Panc1 (cell line): ENCODE measurements around the gene CALU. TPM values are rescaled to one million over a fixed set of nuclear protein-coding genes. Genes with fewer than 3 reads are reported as not detected.

Experiments
- ATAC-seq: fragments of 200-7000 bp; cut with Tn5 transposase; 2 replicates; pipeline ENCODE4 v1.9.1; 2020; ENCODE audit warnings: mild to moderate bottlenecking, moderate library complexity
- BruUV-seq: library from RNA; stranded (reverse); fragments of 400-500 nt; replicated peaks from 2 replicates; lab custom pipeline; 2021; lab: Mats Ljungman, UMichigan
- CTCF ChIA-PET: fragments of 300-600 bp; sonication (Branson Sonifier 250); formaldehyde crosslinking; loops from one replicate; lab custom pipeline; 2022; ENCODE audit warnings: antibody characterized with exemption; lab: Charles Lee
- POLR2A ChIA-PET: fragments of 300-600 bp; sonication (Branson Sonifier 250); formaldehyde crosslinking; loops from one replicate; lab custom pipeline; 2022; ENCODE audit warnings: antibody characterized with exemption; lab: Charles Lee
- DNase-seq: peaks from one replicate; pipeline ENCODE4 v3.0.0-alpha.2; 2010; ENCODE audit warnings: low read depth, low spot score
- H3K27ac ChIP-seq: 2 replicates; pipeline ENCODE4 v1.5.1; 2011; ENCODE audit warnings: mild to moderate bottlenecking, low read length, inconsistent platforms
- H3K27me3 ChIP-seq: fragments of 200-500 bp; sonication (Bioruptor generic); 2 replicates; pipeline ENCODE4 v1.6.0; 2014; ENCODE audit warnings: low read length, inconsistent platforms; ENCODE audit not compliant: control insufficient read depth, insufficient read depth
- H3K36me3 ChIP-seq: fragments of 200-500 bp; sonication (Bioruptor generic); 2 replicates; pipeline ENCODE4 v1.5.1; 2014; ENCODE audit warnings: inconsistent platforms, mild to moderate bottlenecking, low read length, moderate library complexity; ENCODE audit not compliant: control insufficient read depth, insufficient read depth
- H3K4me1 ChIP-seq: 2 replicates; pipeline ENCODE4 v1.5.1; 2011; ENCODE audit warnings: inconsistent platforms, mild to moderate bottlenecking, low read length, moderate library complexity; ENCODE audit not compliant: control insufficient read depth, insufficient read depth
- H3K4me3 ChIP-seq, 2 experiments: 2 replicates each; pipeline ENCODE4 v1.5.1; 2011 to 2012; ENCODE audit warnings: low read depth in 2 of 2, low read length in 2 of 2, mild to moderate bottlenecking in 2 of 2, inconsistent platforms in 1 of 2, moderate library complexity in 1 of 2
- H3K9me3 ChIP-seq: fragments of 200-500 bp; sonication (Bioruptor generic); 2 replicates; pipeline ENCODE4 v1.5.1; 2014; ENCODE audit warnings: low read depth, mild to moderate bottlenecking, inconsistent platforms, low read length, moderate library complexity; ENCODE audit not compliant: control insufficient read depth, insufficient read depth
- POLR2AphosphoS5 ChIP-seq: IDR thresholded peaks from 2 replicates; pipeline ENCODE4 v1.6.1; 2012; ENCODE audit warnings: mild to moderate bottlenecking, low read depth, low read length, moderate library complexity
- REST ChIP-seq, 2 experiments: IDR thresholded peaks; 2 replicates each; pipeline ENCODE4 v1.6.1; 2011 to 2012; ENCODE audit warnings: low read depth in 2 of 2, control low read depth in 1 of 2, low read length in 1 of 2, mild to moderate bottlenecking in 1 of 2, moderate library complexity in 1 of 2; ENCODE audit not compliant: insufficient read depth in 1 of 2
- SIN3A ChIP-seq: IDR thresholded peaks from 2 replicates; pipeline ENCODE4 v1.6.1; 2012; ENCODE audit warnings: low read depth, mild to moderate bottlenecking, low read length, moderate library complexity, borderline replicate concordance; ENCODE audit not compliant: insufficient read depth
- TCF7L2 ChIP-seq: IDR thresholded peaks from 2 replicates; pipeline ENCODE4 v1.6.1; 2011; ENCODE audit warnings: mild to moderate bottlenecking, low read depth, low read length, inconsistent platforms
- in situ Hi-C: cut with HindIII; loops from 2 replicates; pipeline ENCODE4 v1.10.0; 2016; ENCODE audit warnings: low sequenced_read_pairs, low pct_unique_long_range_greater_than_20kb
- intact Hi-C: fragments of 100-400 bp; cut with micrococcal nuclease; formaldehyde crosslinking; loops from one replicate; pipeline ENCODE4 v1.10.0; 2022; ENCODE audit not compliant: unreplicated experiment
- total RNA-seq: library from RNA; stranded (reverse); gene quantifications from one replicate; pipeline ENCODE4 v1.2.1, GENCODE V29; 2021; ENCODE audit not compliant: unreplicated experiment
- TF ChIP-seq, protein P1 (sequence below): fragments of 450-650 bp; IDR thresholded peaks from 2 replicates; pipeline ENCODE4 v1.5.1; 2017; ENCODE audit warnings: mild to moderate bottlenecking

CALU gene
- total RNA-seq, 1 experiment from 2014 or later, result 210 TPM

DNA sequence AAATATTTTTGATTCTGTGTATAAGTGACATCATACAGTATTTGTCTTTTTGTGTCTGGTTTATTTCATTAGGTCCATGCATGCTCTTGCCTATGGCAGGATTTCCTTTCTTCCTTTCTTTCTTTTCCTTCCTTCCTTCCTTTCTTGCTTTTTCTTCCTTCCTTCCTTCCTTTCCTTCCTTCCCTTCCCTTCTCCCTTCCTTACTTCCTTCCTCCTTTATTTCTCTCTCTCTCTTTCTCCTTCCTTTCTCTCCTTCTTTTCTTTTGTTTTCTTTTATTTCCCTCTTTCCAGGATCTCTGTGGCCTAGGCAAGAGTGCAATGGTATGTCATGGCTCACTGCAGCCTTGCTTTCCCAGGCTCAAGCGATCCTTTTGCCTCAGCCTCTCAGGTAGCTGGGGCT lies 31.4 kb upstream of the CALU start:
- BruUV-seq, result no TSS peak
- Histone ChIP-seq H3K27ac (no peak overlapping the region), H3K27me3 (no peaks in the 10 kb centered on the region), H3K4me1 (no peaks in the 10 kb centered on the region), H3K4me3 (no peak overlapping the region), H3K36me3 (no peaks in the 10 kb centered on the region), H3K9me3 (no peaks in the 10 kb centered on the region; the same call in 1 of the 2 replicates)
- DNase-seq (no peak), ATAC-seq (no peak)
- ChIA-PET CTCF (interaction anchor here (0.7 kb wide), 1 partner anchor 121 kb away, joined by 5 read pairs; no protein-coding TSS in a partner anchor), POLR2A (no interaction called here)
- intact Hi-C loops, result no loop called here
- TF ChIP-seq POLR2AphosphoS5, result no peak
- no peak for TF ChIP-seq SIN3A
- TF ChIP-seq, protein P1, sequence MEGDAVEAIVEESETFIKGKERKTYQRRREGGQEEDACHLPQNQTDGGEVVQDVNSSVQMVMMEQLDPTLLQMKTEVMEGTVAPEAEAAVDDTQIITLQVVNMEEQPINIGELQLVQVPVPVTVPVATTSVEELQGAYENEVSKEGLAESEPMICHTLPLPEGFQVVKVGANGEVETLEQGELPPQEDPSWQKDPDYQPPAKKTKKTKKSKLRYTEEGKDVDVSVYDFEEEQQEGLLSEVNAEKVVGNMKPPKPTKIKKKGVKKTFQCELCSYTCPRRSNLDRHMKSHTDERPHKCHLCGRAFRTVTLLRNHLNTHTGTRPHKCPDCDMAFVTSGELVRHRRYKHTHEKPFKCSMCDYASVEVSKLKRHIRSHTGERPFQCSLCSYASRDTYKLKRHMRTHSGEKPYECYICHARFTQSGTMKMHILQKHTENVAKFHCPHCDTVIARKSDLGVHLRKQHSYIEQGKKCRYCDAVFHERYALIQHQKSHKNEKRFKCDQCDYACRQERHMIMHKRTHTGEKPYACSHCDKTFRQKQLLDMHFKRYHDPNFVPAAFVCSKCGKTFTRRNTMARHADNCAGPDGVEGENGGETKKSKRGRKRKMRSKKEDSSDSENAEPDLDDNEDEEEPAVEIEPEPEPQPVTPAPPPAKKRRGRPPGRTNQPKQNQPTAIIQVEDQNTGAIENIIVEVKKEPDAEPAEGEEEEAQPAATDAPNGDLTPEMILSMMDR, result no peak
- TF ChIP-seq REST (IDR thresholded peaks at IDR 0.05; ENCODE audit: insufficient read depth in 1 of 2, low read depth in 2 of 2, low read length in 1 of 2), result no peak
- TF ChIP-seq TCF7L2, result no peak
- in situ Hi-C loops, result no loop called here

DNA sequence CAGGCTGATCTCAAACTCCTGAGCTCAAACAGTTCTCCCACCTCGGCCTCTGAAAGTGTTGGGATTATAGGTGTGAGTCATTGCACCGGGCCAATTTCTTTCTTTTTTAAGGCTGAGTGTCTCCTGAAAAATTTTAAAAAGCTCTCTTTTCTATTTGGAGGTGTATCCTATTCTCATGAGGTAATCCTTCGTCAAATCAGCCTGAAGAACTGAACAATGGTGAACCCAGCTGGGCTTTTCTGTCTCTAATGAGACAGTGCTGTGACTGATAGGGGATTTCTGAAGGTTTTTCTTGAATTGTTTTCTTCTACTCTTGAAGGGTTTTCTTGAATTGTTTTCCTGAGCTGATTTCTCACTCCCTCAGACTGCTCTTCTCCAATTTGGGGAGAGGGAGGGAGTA lies 30.9 kb upstream of the CALU start:
- Histone ChIP-seq H3K27ac (no peak overlapping the region), H3K36me3 (no peaks in the 10 kb centered on the region), H3K4me1 (no peaks in the 10 kb centered on the region), H3K9me3 (no peaks in the 10 kb centered on the region; the same call in 1 of the 2 replicates), H3K27me3 (no peaks in the 10 kb centered on the region), H3K4me3 (no peak overlapping the region)
- ATAC-seq, result no peak
- no TSS peak for BruUV-seq
- intact Hi-C loops, result no loop called here
- ChIA-PET POLR2A (no interaction called here), CTCF (interaction anchor here (0.7 kb wide), 1 partner anchor 120 kb away, joined by 5 read pairs; no protein-coding TSS in a partner anchor)
- TF ChIP-seq REST (IDR thresholded peaks at IDR 0.05; ENCODE audit: insufficient read depth in 1 of 2, low read depth in 2 of 2, low read length in 1 of 2) (no peak), TCF7L2 (no peak), POLR2AphosphoS5 (no peak), SIN3A (no peak)
- TF ChIP-seq, protein P1, result no peak
- no peak for DNase-seq
- in situ Hi-C loops, result no loop called here
